ENCODE measurements around the gene CARD14. TPM values are rescaled to one million over a fixed set of nuclear protein-coding genes. Genes with fewer than 3 reads are reported as not detected.

The CARD14 gene
- 0.11 TPM in 1 of 2 replicates, not detected in the other for total RNA-seq (2016; rRNA removed; fragmentation: Illumina TruSeq; extraction: Trizol)
- total RNA-seq (2016; cell fraction: cytosol; rRNA removed; fragmentation: Illumina TruSeq; extraction: Trizol; ENCODE audit: low read depth) = not detected in 2 replicates
- total RNA-seq (2016; cell fraction: insoluble cytoplasmic fraction; rRNA removed; fragmentation: Illumina TruSeq; extraction: Trizol) = 0.06 TPM in 1 of 2 replicates, not detected in the other
- not detected in 2 replicates for total RNA-seq (2016; cell fraction: membrane; rRNA removed; fragmentation: Illumina TruSeq; extraction: Trizol)
- not detected in 2 replicates for total RNA-seq (2016; cell fraction: nucleus; rRNA removed; fragmentation: Illumina TruSeq; extraction: Trizol)
- 0.03 TPM in 1 of 2 replicates, not detected in the other for polyA plus RNA-seq (2011; rRNA removed)
- polyA plus RNA-seq (2011; cell fraction: cytosol; rRNA removed) = not detected in 2 replicates
- polyA plus RNA-seq (2011; cell fraction: nucleus; rRNA removed) = 0.05 and 0.11 TPM in 2 replicates
- polyA plus RNA-seq (2012) = 0.16 and 0.19 TPM in 2 replicates
- not detected in 2 replicates for polyA plus RNA-seq (2016; cell fraction: cytosol; fragmentation: Illumina TruSeq; extraction: Trizol; ENCODE audit: low read depth)
- polyA plus RNA-seq (2016; cell fraction: insoluble cytoplasmic fraction; fragmentation: Illumina TruSeq; extraction: Trizol; ENCODE audit: low read depth) = not detected in 2 replicates
- not detected in 2 replicates for polyA plus RNA-seq (2016; cell fraction: membrane; fragmentation: Illumina TruSeq; extraction: Trizol; ENCODE audit: low read depth)
- polyA plus RNA-seq (2016; cell fraction: nucleus; fragmentation: Illumina TruSeq; extraction: Trizol; ENCODE audit: insufficient read depth, low read depth) = 0.21 TPM in 1 of 2 replicates, not detected in the other
- 0.22 and 5.5 TPM in 2 replicates for polyA minus RNA-seq (2011; rRNA and poly(A)+ RNA removed; ENCODE audit: low replicate concordance)
- polyA minus RNA-seq (2011; cell fraction: cytosol; rRNA and poly(A)+ RNA removed) = not detected in 2 replicates
- polyA minus RNA-seq (2011; cell fraction: nucleus; rRNA and poly(A)+ RNA removed) = not detected in 2 replicates
- percentile 7 among the genes with signal in this experiment for Bru-seq, nascent RNA
- percentile 9 among the genes with signal in this experiment for BruChase-seq, experiment 1, labeled RNA remaining after a 6-hour chase
- BruChase-seq, experiment 2, labeled RNA remaining after a 2-hour chase = percentile 9 among the genes with signal in this experiment
- long read RNA-seq, experiment 1 = 0 reads
- long read RNA-seq, experiment 2 = 0 reads

- Histone ChIP-seq H3K79me2 (ENCODE audit: insufficient read depth, low read length) (no peaks in the 10 kb centered on the region), H3K4me3 (replicated peaks in 1 of 3; ENCODE audit: insufficient read depth in 1 of 3, low read depth in 2 of 3, low read length in 3 of 3) (no peak within 1 kb of the TSS), H4K20me1 (ENCODE audit: insufficient read depth, low read length) (no peaks in the 10 kb centered on the region), H3K4me1 (ENCODE audit: insufficient read depth, low read length) (no peaks in the 10 kb centered on the region), H3K9me3 (ENCODE audit: low read length) (no peaks in the 10 kb centered on the region), H3K9ac (ENCODE audit: insufficient read depth, low read depth, low read length) (no peak within 1 kb of the TSS), H3K27ac (ENCODE audit: extremely low read length, insufficient read depth, low read length) (no peak within 1 kb of the TSS), H3K4me2 (ENCODE audit: low read depth, low read length) (no peak within 1 kb of the TSS), H3K27me3 (ENCODE audit: control insufficient read depth in 1 of 2, insufficient read depth in 2 of 2, low read length in 2 of 2) (peaks cover 3 to 49% of the 10 kb centered on the region in 2 experiments; a peak in 4 of 5 replicates), H3K36me3 (replicated peaks in 1 of 2; ENCODE audit: control insufficient read depth in 1 of 2, insufficient read depth in 2 of 2, low read length in 2 of 2) (no peaks in the 10 kb centered on the region), H2AFZ (ENCODE audit: low read length) (no peak within 1 kb of the TSS)
- CTCF ChIA-PET (ENCODE audit: low intra/inter-chr PET ratio, low total read pairs) = no interaction called here
- ATAC-seq (no peak; the same call in none of the 3 replicates), FAIRE-seq (no peak), DNase-seq (ENCODE audit: low spot score) (no peak)
- in situ Hi-C loops (cut with HindIII; ENCODE audit: extremely low pct_ligation_motif_present, low pct_unique_long_range_greater_than_20kb) (no loop called here), intact Hi-C loops (cut with micrococcal nuclease; ENCODE audit: unreplicated experiment) (no loop called here)
- POLR2A ChIA-PET = no interaction called here
- 38% methylated on average over 19 of the region's 19 CpGs for WGBS (ENCODE audit: low lambda C conversion rate)
- TF ChIP-seq ZNF768 (CRISPR knock-in tag; IDR thresholded peaks at IDR 0.05) (peak; percentile 16; the same call in 1 of the 2 replicates), TRAFD1 (CRISPR knock-in tag; IDR thresholded peaks at IDR 0.05; ENCODE audit: borderline replicate concordance) (no peak), SNAPC5 (CRISPR knock-in tag; IDR thresholded peaks at IDR 0.05; ENCODE audit: borderline replicate concordance) (no peak)
- BruUV-seq (replicated peaks) = no TSS peak
Observed at GRCh38 chr17:80169784-80170500, at the start of gene CARD14. TSS of gene CARD14 (plus strand) at chr17:80170030. CDS start at chr17:80181439, 11,409 bp downstream.
